ENCODE results near the gene FAM193B. TPM values are rescaled to one million over a fixed set of nuclear protein-coding genes. Genes with fewer than 3 reads are reported as not detected.

Gene FAM193B
- total and polyA plus RNA-seq, 9 of the 15 experiments (the other 6 are each of a cell fraction or from before 2014, with no cell fraction given) = 4.4 to 76.4 (median 37.3) TPM

GRCh38 chr5:177599731-177600507, 45.6 kb upstream of the FAM193B start, which contains the start of gene B4GALT7 (continued):
- TF ChIP-seq CBFA2T2 (conservative IDR thresholded peaks at IDR 0.05) (no peak), MAFK (IDR thresholded peaks at IDR 0.05; ENCODE audit: low read length) (no peak), KHSRP (IDR thresholded peaks at IDR 0.05) (no peak), NFIX (CRISPR knock-in tag; IDR thresholded peaks at IDR 0.05; ENCODE audit: low read depth) (no peak), HNRNPH1 (optimal IDR thresholded peaks at IDR 0.05; ENCODE audit: low read depth, low read length) (no peak), MCM7 (IDR thresholded peaks at IDR 0.05) (no peak), CHD1 (IDR thresholded peaks at IDR 0.05; ENCODE audit: low read length) (no peak), XRCC4 (IDR thresholded peaks at IDR 0.05; ENCODE audit: extremely low read depth, insufficient read depth, insufficient read length) (no peak), ID3 (CRISPR knock-in tag; IDR thresholded peaks at IDR 0.05) (no peak), ID3 (tag; IDR thresholded peaks at IDR 0.05) (0 out of 2 replicates have a peak, but pooled peaks have one; percentile 54), ZNF184 (CRISPR knock-in tag; IDR thresholded peaks at IDR 0.05) (no peak), CTBP1 (IDR thresholded peaks at IDR 0.05; ENCODE audit: borderline replicate concordance) (peak; percentile 64; the same call in 1 of the 2 replicates), ZNF134 (CRISPR knock-in tag; conservative IDR thresholded peaks at IDR 0.05) (no peak), EGR1 (conservative IDR thresholded peaks at IDR 0.05) (peak; percentile 11; the same call in 1 of the 2 replicates), E2F1 (CRISPR knock-in tag; IDR thresholded peaks at IDR 0.05) (no peak), ZBTB2 (IDR thresholded peaks at IDR 0.05) (no peak), NONO (IDR thresholded peaks at IDR 0.05; ENCODE audit: low read depth in 2 of 2, low read length in 1 of 2) (peak in 1 of 2 experiments; percentile 80; a peak in 3 of 4 replicates), ARID1B (IDR thresholded peaks at IDR 0.05) (peak; percentile 20; the same call in 1 of the 2 replicates), RBM25 (IDR thresholded peaks at IDR 0.05; ENCODE audit: low read depth, low read length, severe bottlenecking) (no peak), ZMIZ1 (IDR thresholded peaks at IDR 0.05; ENCODE audit: low read depth in 2 of 2, low read length in 2 of 2) (0 out of 4 replicates have a peak, but pooled peaks of 1 of the 2 experiments have one; percentile 50), E2F3 (CRISPR knock-in tag; IDR thresholded peaks at IDR 0.05) (no peak)

Data from K562 (cell line).